ENCODE measurements around the gene MAP4K2.

The MAP4K2 gene

GRCh38 chr11:64790205-64791095 lies 12.6 kb downstream of the MAP4K2 start:
- DNase-seq = no peak

GRCh38 chr11:64789331-64790204 lies 13.4 kb downstream of the MAP4K2 start:
- no peak for DNase-seq

- DNase-seq = no peak
Measured at GRCh38 chr11:64788321-64789215, 14.4 kb downstream of the MAP4K2 start.

- no peak for DNase-seq
Measured at GRCh38 chr11:64787526-64788320, 15.3 kb downstream of the MAP4K2 start.

- no peak for DNase-seq
Measured at GRCh38 chr11:64786308-64786707, 16.7 kb downstream of the MAP4K2 start.

- no peak for DNase-seq
Measured at GRCh38 chr11:64784813-64785581, 18.0 kb downstream of the MAP4K2 start.

- DNase-seq = peak; percentile 99
Measured at GRCh38 chr11:64778473-64779298, 24.3 kb downstream of the MAP4K2 start, which contains the start of gene SF1. SF1 (minus strand) TSS chr11:64778542; CDS start chr11:64778392, 150 bp downstream.

- DNase-seq = no peak
Measured at GRCh38 chr11:64778223-64778472, 24.9 kb downstream of the MAP4K2 start.

- peak; percentile 56 for DNase-seq
Measured at GRCh38 chr11:64777449-64778222, 25.4 kb downstream of the MAP4K2 start.

GRCh38 chr11:64776875-64777274 lies 26.1 kb downstream of the MAP4K2 start:
- DNase-seq = no peak

GRCh38 chr11:64776425-64776824 lies 26.6 kb downstream of the MAP4K2 start:
- no peak for DNase-seq

- DNase-seq = no peak
Measured at GRCh38 chr11:64774144-64774543, 28.9 kb downstream of the MAP4K2 start.

GRCh38 chr11:64772303-64773018 lies 30.6 kb downstream of the MAP4K2 start:
- DNase-seq = no peak

- no peak for DNase-seq
Measured at GRCh38 chr11:64771861-64772260, 31.2 kb downstream of the MAP4K2 start.

GRCh38 chr11:64770120-64770519 lies 32.9 kb downstream of the MAP4K2 start:
- DNase-seq = no peak

GRCh38 chr11:64769283-64769682 lies 33.7 kb downstream of the MAP4K2 start:
- no peak for DNase-seq

GRCh38 chr11:64768300-64768694 lies 34.7 kb downstream of the MAP4K2 start:
- no peak for DNase-seq

GRCh38 chr11:64767344-64768299 lies 35.4 kb downstream of the MAP4K2 start:
- peak; percentile 6 for DNase-seq
